HG03378 (cell line): Measurements from ENCODE around the gene GNB1L.
"Not testable (repeated sequence)": the region's sequence is repeated elsewhere in the genome, so short reads cannot be mapped to it uniquely, and the experiment has no call there.

Source experiments
- ATAC-seq: cut with Tn5 transposase; IDR thresholded peaks from one replicate; pipeline ENCODE4 v1.9.1; 2021; ENCODE audit warnings: mild to moderate bottlenecking, moderate library complexity; ENCODE audit not compliant: unreplicated experiment

Gene GNB1L

DNA sequence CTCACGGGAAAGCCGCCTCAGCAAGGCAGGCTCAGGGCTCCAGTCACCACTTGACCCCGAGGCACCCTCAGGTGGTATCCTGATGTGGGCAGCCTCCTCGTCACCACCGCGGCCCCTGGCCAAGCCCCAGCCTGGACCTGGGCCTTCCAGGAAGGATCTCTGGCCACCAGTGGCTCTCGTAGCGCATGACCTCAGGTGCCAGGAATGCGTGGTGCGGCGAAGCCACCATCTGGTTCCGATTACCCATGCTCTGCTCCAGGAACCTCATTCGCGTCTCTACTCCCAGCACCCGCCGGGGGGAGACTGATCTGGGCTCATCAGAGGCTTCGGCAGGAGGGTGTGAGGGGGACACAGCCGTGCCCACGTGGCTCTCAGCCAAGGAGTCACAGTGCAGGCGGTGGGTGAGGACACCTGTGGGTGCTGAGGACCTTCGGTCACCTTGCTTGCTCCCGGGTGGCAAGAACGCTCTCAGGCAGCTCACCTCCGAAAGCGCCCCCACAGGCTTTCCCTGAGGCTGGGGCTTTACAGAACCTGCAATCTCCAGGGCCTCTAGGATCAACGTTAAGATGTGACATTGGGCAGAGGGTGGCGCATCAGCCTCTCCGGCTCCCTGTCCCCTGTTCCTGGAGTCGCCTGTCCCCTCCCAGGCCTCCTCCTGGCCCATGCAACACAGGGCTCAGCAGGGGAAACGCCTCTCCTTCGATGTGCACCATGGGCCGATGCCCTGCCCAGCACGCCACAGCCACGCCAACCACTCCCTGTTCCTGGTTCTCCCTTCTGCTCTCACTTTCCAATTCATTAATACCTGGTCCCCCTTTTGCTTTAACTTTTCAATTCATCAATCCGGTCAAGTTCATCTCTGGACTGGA lies 55.1 kb downstream of the GNB1L start:
- ATAC-seq, result no peak

- no peak for ATAC-seq
These were observed 55.8 kb downstream of the GNB1L start for GRCh38 chr22:19798891-19799293.

- no peak for ATAC-seq
These were observed 56.5 kb downstream of the GNB1L start for GRCh38 chr22:19798003-19798665.

GRCh38 chr22:19797086-19798002 lies 57.3 kb downstream of the GNB1L start:
- no peak for ATAC-seq

- no peak for ATAC-seq
These were observed 58.5 kb downstream of the GNB1L start for GRCh38 chr22:19796160-19796559.

DNA sequence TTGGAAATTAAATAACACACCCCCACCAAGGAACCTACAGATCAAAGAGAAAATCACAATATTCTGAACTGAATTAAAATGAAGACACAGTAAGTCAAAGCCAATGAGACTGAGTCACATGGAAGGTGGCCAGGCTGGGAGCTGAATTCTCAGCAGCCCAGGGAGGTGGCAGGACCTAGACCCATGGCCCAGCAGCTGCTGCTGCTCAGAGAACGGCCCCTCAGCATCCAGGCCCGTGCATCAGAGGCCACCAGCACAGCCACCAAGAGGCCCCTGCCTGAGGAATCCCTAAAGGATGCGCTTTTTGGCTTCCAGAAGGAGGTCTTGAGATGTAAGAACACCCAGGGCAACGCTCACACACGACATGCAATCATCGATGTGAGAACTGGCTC lies 59.1 kb downstream of the GNB1L start:
- ATAC-seq, result no peak

- no peak for ATAC-seq
These were observed 60.9 kb downstream of the GNB1L start for GRCh38 chr22:19793661-19794310.

DNA sequence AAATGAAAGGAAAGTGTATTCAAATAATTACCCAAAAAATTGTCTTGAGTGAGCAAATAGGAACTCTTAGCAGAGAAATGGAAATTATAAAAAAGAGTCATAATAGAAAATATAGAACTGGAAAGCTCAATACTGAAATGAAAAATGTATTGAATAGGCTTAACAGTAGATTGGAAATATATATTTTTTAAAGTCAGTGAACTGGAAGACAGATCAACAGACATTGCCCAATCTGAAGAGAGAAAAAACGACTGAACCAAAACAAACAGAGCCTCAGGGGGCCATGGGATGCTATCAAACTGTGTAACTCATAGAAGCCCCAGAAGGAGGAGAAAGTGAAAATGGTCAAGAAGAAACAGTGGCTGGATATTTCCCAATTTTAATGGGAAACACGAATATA lies 61.5 kb downstream of the GNB1L start:
- no peak for ATAC-seq

- not testable (repeated sequence) for ATAC-seq
These were observed 62.2 kb downstream of the GNB1L start for GRCh38 chr22:19792383-19792896.

GRCh38 chr22:19791894-19792293 lies 62.8 kb downstream of the GNB1L start:
- ATAC-seq, result no peak

GRCh38 chr22:19791243-19791642 lies 63.4 kb downstream of the GNB1L start:
- no peak for ATAC-seq

DNA sequence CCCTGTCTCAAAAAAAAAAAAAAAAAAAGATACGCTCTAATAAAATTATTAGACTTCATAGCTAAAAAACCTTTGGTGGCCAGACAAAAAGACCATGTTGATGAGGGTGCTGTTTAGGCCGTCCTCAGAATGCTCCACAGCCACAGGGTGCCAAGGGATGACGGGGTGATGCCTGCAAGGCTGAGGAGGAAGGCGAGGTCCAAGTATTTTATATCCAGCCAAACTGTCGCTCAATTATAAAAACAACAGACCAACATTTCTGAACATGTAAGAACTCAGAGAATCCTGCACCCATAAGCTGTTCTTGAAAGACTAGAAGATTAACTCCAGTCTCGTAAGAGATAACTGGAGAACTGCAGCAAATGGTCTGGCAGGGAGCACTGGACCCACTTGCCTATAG lies 64.8 kb downstream of the GNB1L start:
- ATAC-seq, result no peak

DNA sequence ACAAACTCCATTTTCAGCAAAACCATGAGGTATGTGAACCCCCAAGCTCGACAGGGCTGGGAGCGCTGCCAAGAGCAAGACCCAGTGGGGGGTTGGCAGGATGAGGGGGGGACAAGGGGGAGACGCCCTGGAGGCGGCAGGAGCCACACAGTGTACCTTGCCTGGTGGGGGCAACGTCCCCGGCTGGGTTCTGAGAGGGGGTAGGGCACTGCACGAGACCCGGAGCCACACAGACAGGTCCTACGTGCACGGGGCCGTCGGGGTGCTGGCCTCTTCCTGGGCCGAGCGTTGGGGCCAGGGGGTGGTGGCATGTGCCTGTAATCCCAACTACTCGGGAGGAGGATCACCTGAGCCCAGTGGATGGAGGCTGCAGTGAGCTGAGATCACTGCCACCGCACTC lies 65.3 kb downstream of the GNB1L start:
- no peak for ATAC-seq

DNA sequence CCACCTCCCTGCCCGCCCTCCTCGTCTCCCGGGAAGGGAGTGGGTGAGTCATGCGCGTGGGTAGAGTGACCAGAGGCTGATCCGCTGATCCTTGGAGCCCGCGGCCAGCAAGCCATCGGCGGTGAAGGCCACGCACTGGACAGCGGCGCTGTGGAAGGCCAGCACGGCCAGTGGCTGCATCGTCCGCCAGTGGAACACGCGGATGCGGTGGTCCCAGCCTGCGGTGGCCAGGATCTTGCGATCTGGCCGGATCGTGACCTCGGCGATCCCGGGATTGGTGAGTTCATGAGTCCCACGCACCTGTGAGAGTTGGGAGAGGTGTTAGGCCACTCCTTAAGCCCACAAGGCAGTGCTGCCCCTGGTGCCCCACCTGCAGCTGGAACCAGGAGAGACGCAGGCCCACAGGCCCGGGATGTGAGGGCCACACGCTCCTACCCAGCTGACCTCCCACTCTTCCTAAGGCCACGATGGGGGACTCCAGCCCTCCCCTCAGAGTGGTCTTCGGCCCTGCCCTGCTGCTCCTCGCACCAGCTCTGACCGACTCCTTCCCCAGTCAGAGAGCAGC lies 65.9 kb downstream of the GNB1L start:
- no peak for ATAC-seq

DNA sequence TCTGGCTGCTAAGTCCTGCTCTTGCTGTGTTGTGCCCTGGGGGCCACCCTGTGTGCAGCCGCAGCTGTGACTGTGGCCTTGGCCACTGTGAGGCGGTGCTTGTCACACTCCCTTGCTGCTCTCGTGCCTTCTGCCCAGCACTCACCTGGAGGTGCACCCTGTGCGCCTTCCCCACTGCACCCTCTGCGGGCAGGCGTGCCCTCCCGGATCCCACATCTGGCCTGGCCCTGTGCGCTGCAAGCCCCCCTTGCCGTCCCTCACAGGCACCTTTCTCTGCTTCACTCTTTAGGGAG lies 66.9 kb downstream of the GNB1L start:
- no peak for ATAC-seq

GRCh38 chr22:19786959-19787848 lies 67.5 kb downstream of the GNB1L start:
- ATAC-seq, result no peak

DNA sequence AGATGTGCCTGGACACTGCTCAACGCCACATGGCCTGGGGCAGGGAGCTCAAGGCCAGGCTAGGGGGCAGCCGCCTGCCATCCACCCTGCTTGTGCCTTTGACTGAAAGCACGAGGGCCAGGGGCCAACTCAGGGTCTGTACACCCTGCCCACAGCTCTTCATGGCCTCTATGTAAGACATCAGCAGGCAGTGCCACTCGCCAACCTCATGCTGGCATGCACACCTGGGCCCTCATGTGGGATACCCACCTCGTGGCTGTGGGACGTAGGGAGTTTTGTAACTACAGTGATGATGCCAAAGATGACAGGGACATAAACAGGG lies 68.4 kb downstream of the GNB1L start:
- ATAC-seq, result no peak

DNA sequence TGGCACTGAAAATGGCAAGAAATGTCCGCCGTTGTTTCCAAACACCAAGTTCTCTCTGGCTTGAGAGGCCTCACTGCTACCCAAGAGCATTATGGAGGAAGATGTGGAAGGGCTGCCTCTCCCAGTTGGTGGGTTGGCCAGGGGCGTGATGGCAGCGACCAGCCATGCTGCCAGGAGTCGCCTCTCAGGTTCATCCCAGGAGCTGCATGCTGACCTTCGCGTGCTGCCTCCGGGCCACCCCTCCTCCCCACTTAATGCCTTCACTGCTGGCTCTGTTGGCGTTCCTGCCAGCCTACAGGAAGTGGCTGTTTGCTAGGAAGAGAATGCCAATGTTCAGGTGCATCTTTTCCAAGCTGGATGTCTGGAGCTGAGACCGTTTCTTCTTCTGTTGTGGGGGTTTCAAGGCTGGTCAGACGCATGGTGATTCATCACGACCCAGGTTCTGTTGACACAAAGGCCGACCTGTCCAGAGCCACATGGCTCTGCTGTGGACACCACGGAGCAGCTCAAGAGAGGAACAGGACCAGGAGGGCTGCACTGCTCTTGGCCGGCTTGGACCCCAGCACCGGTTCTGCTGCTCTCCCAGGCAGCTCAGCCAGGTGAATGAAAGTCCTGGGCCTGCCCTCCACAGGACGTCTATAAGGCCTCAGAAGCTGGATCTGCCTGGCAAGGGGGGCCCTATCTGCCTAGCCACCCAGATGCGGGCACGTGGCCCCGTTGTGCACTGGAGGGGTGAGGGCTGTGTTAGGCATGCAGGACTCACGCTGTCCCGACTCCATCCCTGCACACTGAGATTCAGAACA lies 69.0 kb downstream of the GNB1L start:
- no peak for ATAC-seq
